Testis (tissue), 3 donors: Measurements from ENCODE around the gene CLMN. TPM values are rescaled to one million over a fixed set of nuclear protein-coding genes. Genes with fewer than 3 reads are reported as not detected.

ENCODE experiments used
- DNase-seq: peaks from one replicate; pipeline ENCODE4 v3.0.0-alpha.2; 2019
- H3K27ac ChIP-seq, 2 donors: fragments of 200-600 bp; sonication (generic); one replicate each; pipeline ENCODE4 v1.5.1; 2019
- H3K27me3 ChIP-seq: fragments of 200-600 bp; sonication (generic); one replicate; pipeline ENCODE4 v1.5.1; 2019
- H3K36me3 ChIP-seq: fragments of 200-600 bp; sonication (generic); one replicate; pipeline ENCODE4 v1.5.1; 2017; ENCODE audit warnings: low read depth; ENCODE audit errors: missing control alignments
- H3K4me1 ChIP-seq: fragments of 200-600 bp; sonication (generic); one replicate; pipeline ENCODE4 v1.5.1; 2019
- H3K4me3 ChIP-seq, 2 donors: fragments of 200-600 bp; sonication (generic); one replicate each; pipeline ENCODE4 v1.5.1; 2017 to 2019
- H3K9me3 ChIP-seq: fragments of 200-600 bp; sonication (generic); one replicate; pipeline ENCODE4 v1.5.1; 2017
- POLR2A ChIP-seq: fragments of 450-650 bp; IDR thresholded peaks from one replicate; pipeline ENCODE4 v1.6.1; 2017; ENCODE audit warnings: antibody characterized with exemption, mild to moderate bottlenecking, moderate library complexity
- WGBS, 2 donors: methylation state at CpG; one replicate each; pipeline ENCODE4 v1.1.5; 2018; 5-methylcytosine and 5-hydroxymethylcytosine counted together
- intact Hi-C: fragments of 100-400 bp; cut with DNase I; formaldehyde crosslinking; loops from one replicate; pipeline ENCODE4 v1.15.1; 2023; ENCODE audit warnings: low total_unique reads
- polyA plus RNA-seq: library from polyadenylated mRNA; stranded (reverse); fragments of 350-450 nt; fragmentation: Illumina TruSeq; extraction: RNeasy Lipid Tissue Mini Kit (QIAGEN cat#74804); gene quantifications from one replicate; pipeline ENCODE4 v1.2.3, GENCODE V29; 2014; ENCODE audit warnings: low read depth, low replicate concordance; ENCODE audit not compliant: insufficient read depth
- total RNA-seq, 2 donors: library from RNA; depleted of rRNA; stranded (reverse); fragments of >200 nt; gene quantifications; one replicate each; pipeline ENCODE4 v1.2.3, GENCODE V29; 2016
- TF ChIP-seq, protein P1 (sequence below), 3 experiments: fragments of 450-650 bp in 2 of 3; fragments of 200-600 bp in 1 of 3; sonication (generic) in 1 of 3; IDR thresholded peaks; one replicate each; pipeline ENCODE4 v1.5.1; 2016 to 2019; ENCODE audit warnings: antibody characterized with exemption in 3 of 3, mild to moderate bottlenecking in 2 of 3, moderate library complexity in 1 of 3

CLMN gene
- total and polyA plus RNA-seq, 3 donors from 2014 or later = 35.9 to 134 (median 68.0) TPM

- Histone ChIP-seq H3K4me1 (peaks cover 11% of the 10 kb centered on the region), H3K9me3 (no peaks in the 10 kb centered on the region), H3K4me3 (no peak overlapping the region), H3K27ac (no peak overlapping the region), H3K36me3 (no peaks in the 10 kb centered on the region), H3K27me3 (no peaks in the 10 kb centered on the region)
- intact Hi-C loops = no loop called here
- DNase-seq = no peak
- WGBS, 2 donors = 85 to 92% methylated on average over 7 of the region's 7 CpGs
- TF ChIP-seq, protein P1, sequence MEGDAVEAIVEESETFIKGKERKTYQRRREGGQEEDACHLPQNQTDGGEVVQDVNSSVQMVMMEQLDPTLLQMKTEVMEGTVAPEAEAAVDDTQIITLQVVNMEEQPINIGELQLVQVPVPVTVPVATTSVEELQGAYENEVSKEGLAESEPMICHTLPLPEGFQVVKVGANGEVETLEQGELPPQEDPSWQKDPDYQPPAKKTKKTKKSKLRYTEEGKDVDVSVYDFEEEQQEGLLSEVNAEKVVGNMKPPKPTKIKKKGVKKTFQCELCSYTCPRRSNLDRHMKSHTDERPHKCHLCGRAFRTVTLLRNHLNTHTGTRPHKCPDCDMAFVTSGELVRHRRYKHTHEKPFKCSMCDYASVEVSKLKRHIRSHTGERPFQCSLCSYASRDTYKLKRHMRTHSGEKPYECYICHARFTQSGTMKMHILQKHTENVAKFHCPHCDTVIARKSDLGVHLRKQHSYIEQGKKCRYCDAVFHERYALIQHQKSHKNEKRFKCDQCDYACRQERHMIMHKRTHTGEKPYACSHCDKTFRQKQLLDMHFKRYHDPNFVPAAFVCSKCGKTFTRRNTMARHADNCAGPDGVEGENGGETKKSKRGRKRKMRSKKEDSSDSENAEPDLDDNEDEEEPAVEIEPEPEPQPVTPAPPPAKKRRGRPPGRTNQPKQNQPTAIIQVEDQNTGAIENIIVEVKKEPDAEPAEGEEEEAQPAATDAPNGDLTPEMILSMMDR (IDR thresholded peaks at IDR 0.05) = no peak
- TF ChIP-seq POLR2A = no peak
Measured at GRCh38 chr14:95147597-95147996, 172.1 kb downstream of the CLMN start.

DNA sequence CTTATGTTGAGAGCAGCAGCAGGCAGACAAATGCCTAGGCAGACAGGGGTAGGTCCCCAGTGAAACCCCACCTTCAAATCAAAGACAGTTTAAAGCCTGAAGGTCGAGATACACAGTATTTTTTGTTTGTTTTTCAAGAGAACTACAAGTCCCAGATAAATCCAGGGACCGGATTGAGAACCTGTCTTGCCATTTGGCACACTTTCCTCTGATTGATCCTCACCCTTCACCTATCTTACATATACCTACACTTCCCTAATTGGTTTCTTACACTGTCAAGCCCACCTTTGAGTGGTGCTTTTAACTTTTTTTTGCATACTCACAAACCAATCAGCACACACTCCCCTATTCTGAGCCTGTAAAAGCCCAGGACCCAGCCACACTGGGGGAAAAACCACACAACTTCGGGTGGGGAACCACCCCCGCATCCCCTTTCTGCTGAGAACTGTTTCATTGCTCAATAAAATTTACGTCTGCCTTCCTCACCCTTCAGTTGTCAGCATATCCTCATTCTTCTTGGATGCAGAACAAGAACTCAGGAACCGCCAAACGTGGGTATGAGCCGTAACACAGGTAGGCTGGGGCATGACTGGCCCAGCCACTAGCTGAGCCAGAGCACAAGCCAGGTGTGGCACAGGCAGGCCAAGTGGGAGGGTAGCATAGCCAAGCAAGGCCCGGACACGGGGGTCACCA lies 173.5 kb downstream of the CLMN start:
- no peak for TF ChIP-seq POLR2A
- TF ChIP-seq, protein P1 (IDR thresholded peaks at IDR 0.05) = no peak
- Histone ChIP-seq H3K9me3 (no peaks in the 10 kb centered on the region), H3K27ac (peak overlapping the region in 1 of 2 donors; percentile 7), H3K4me1 (peaks cover 25% of the 10 kb centered on the region), H3K27me3 (no peaks in the 10 kb centered on the region), H3K4me3 (no peak overlapping the region), H3K36me3 (no peaks in the 10 kb centered on the region)
- intact Hi-C loops = no loop called here
- 77 to 82% methylated on average over 10 of the region's 10 CpGs for WGBS, 2 donors
- DNase-seq = no peak

DNA sequence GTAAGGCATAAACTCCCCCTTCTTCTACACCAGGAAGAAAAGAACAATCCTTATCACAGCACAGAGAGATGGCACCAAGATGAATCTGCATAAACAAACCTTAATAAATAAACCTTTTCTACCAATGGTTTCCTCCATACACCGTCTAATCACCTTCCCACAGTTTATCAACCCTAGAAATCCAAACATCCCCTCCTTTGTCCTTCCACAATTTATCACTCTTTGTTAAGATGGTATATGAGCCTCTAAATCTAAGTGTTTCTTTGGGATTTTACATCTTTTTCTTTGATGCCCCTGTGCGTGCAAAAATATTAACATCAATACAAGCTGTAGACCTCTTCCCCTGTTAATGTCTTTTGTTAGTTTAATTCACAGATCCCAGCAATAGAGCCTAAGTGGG lies 174.9 kb downstream of the CLMN start:
- no peaks in the 10 kb centered on the region for H3K27me3 ChIP-seq
- H3K9me3 ChIP-seq = no peaks in the 10 kb centered on the region
- DNase-seq = no peak
- H3K36me3 ChIP-seq = no peaks in the 10 kb centered on the region
- peaks cover 36% of the 10 kb centered on the region for H3K4me1 ChIP-seq
- WGBS, 2 donors = 87 to 97% methylated on average over 2 of the region's 2 CpGs
- intact Hi-C loops = no loop called here
- H3K4me3 ChIP-seq = no peak overlapping the region
- TF ChIP-seq, protein P1 (IDR thresholded peaks at IDR 0.05) = no peak
- TF ChIP-seq POLR2A = no peak
- no peak overlapping the region for H3K27ac ChIP-seq

DNA sequence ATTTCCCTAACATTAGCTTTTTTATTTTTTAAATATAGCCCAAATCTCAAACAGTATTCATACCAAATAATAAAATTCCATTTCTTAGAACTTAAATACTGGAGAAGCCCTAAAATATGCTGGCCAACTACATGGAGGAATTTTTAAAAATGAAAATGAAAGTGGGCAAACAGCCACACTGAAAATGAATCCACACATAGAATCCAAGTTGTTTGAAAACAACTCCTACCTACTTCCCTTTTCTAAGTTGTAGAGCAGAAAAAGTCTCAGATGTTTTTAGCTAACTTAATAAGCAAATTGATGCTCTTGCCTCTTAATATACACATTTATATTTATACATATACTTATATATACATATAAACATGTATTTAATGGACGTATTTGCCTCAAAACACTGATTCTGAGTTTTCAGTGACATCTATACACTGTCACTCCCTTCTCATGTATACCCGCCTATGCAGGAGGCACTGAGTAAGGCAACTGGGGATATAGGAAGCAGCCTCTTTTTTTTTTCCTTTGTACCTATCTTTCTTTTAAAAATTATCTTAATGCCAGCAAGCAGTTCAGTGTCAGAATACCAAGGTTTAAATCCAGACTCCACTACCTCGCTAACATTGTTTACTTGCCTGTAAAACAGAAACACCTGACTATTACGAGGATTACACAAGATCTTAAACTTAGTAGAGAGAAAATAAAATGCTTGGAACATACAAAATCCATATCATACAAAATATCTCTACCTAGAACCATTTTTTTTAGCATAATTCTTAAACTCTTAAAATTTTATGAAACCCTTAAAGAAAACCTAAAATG lies 175.7 kb downstream of the CLMN start:
- no peak overlapping the region for H3K4me3 ChIP-seq

More for the DNA sequence above, 175.7 kb downstream of the CLMN start:
- intact Hi-C loops = no loop called here
- no peaks in the 10 kb centered on the region for H3K27me3 ChIP-seq
- H3K9me3 ChIP-seq = no peaks in the 10 kb centered on the region
- DNase-seq = no peak
- peaks cover 44% of the 10 kb centered on the region for H3K4me1 ChIP-seq
- H3K27ac ChIP-seq = peak overlapping the region; percentile 52 to 65
- H3K36me3 ChIP-seq = no peaks in the 10 kb centered on the region
- WGBS, 2 donors = 75 to 84% methylated on average over 4 of the region's 4 CpGs
- no peak for TF ChIP-seq POLR2A
- TF ChIP-seq, protein P1 (IDR thresholded peaks at IDR 0.05) = no peak
